Astrocyte (in vitro differentiated cells and primary cell): ENCODE measurements around the gene GJC1. TPM values are rescaled to one million over a fixed set of nuclear protein-coding genes. Genes with fewer than 3 reads are reported as not detected.

Experiments
- DNase-seq: peaks from one replicate; pipeline ENCODE4 v3.0.0-alpha.2; 2010; ENCODE audit warnings: low read depth
- FAIRE-seq: peaks from 2 replicates; lab custom pipeline; 2011; peaks lifted over from hg19 to GRCh38; lab: Jason Lieb, UNC
- H2AFZ ChIP-seq: 2 replicates; pipeline ENCODE4 v1.6.0; 2012; ENCODE audit warnings: low read depth, low read length, inconsistent platforms
- H3K27ac ChIP-seq: 2 replicates; pipeline ENCODE4 v1.5.1; 2011; ENCODE audit warnings: low read depth, low read length, inconsistent platforms
- H3K27me3 ChIP-seq: 2 replicates; pipeline ENCODE4 v1.6.0; 2011; ENCODE audit warnings: low read length, inconsistent platforms; ENCODE audit not compliant: insufficient read depth
- H3K36me3 ChIP-seq: 2 replicates; pipeline ENCODE4 v1.5.1; 2011; ENCODE audit warnings: low read length, inconsistent platforms; ENCODE audit not compliant: insufficient read depth
- H3K4me1 ChIP-seq: 2 replicates; pipeline ENCODE4 v1.5.1; 2011; ENCODE audit warnings: low read length, inconsistent platforms; ENCODE audit not compliant: insufficient read depth
- H3K4me2 ChIP-seq: 2 replicates; pipeline ENCODE4 v1.6.0; 2012; ENCODE audit warnings: low read length, inconsistent platforms
- H3K4me3 ChIP-seq: 2 replicates; pipeline ENCODE4 v1.5.1; 2011; ENCODE audit warnings: low read depth, mild to moderate bottlenecking, low read length, inconsistent platforms; ENCODE audit not compliant: insufficient read depth
- H3K79me2 ChIP-seq: 2 replicates; pipeline ENCODE4 v1.6.0; 2012; ENCODE audit warnings: mild to moderate bottlenecking, low read length, inconsistent platforms; ENCODE audit not compliant: insufficient read depth
- H3K9ac ChIP-seq: 2 replicates; pipeline ENCODE4 v1.6.0; 2012; ENCODE audit warnings: mild to moderate bottlenecking, low read length, inconsistent platforms
- H3K9me3 ChIP-seq: 2 replicates; pipeline ENCODE4 v1.5.1; 2012; ENCODE audit warnings: low read depth, mild to moderate bottlenecking, low read length, inconsistent platforms; ENCODE audit not compliant: insufficient read depth
- H4K20me1 ChIP-seq: 2 replicates; pipeline ENCODE4 v1.6.0; 2012; ENCODE audit warnings: low read length, inconsistent platforms; ENCODE audit not compliant: insufficient read depth
- H3K27ac Mint-ChIP-seq: one replicate; pipeline ENCODE4 v1.8.0; 2021; ENCODE audit warnings: mild to moderate bottlenecking, mixed read lengths; ENCODE audit not compliant: unreplicated experiment
- H3K27me3 Mint-ChIP-seq: one replicate; pipeline ENCODE4 v1.8.0; 2021; ENCODE audit warnings: low read depth, mixed read lengths; ENCODE audit not compliant: unreplicated experiment
- H3K36me3 Mint-ChIP-seq: one replicate; pipeline ENCODE4 v1.8.0; 2021; ENCODE audit warnings: low read depth, mixed read lengths; ENCODE audit not compliant: unreplicated experiment
- H3K4me1 Mint-ChIP-seq: one replicate; pipeline ENCODE4 v1.8.0; 2021; ENCODE audit warnings: low read depth, mixed read lengths; ENCODE audit not compliant: unreplicated experiment
- H3K4me3 Mint-ChIP-seq: one replicate; pipeline ENCODE4 v1.8.0; 2021; ENCODE audit warnings: mild to moderate bottlenecking, moderate library complexity, mixed read lengths; ENCODE audit not compliant: unreplicated experiment
- H3K9me3 Mint-ChIP-seq: one replicate; pipeline ENCODE4 v1.8.0; 2021; ENCODE audit warnings: mild to moderate bottlenecking, mixed read lengths; ENCODE audit not compliant: unreplicated experiment
- EZH2 ChIP-seq: IDR thresholded peaks from 2 replicates; pipeline ENCODE4 v1.6.1; 2012; ENCODE audit warnings: mild to moderate bottlenecking, low read length, inconsistent platforms; ENCODE audit not compliant: insufficient read depth
- total RNA-seq: library from RNA; stranded (reverse); gene quantifications from 2 replicates; pipeline ENCODE4 v1.2.1, GENCODE V29; 2021
- TF ChIP-seq, protein P1 (sequence below): IDR thresholded peaks from 2 replicates; pipeline ENCODE4 v1.5.1; 2011; ENCODE audit warnings: low read depth, mild to moderate bottlenecking, inconsistent platforms, low read length, moderate library complexity; ENCODE audit not compliant: insufficient read depth

The GJC1 gene
- total RNA-seq, 1 donor from 2014 or later, result 38.4 TPM

GRCh38 chr17:44847586-44847985, 17.5 kb upstream of the GJC1 start, which contains the start of gene HIGD1B:
Gene HIGD1B (plus strand): TSS chr17:44847883. CDS start chr17:44848153, 270 bp downstream.
- no peak within 1 kb of the TSS for H3K27ac ChIP-seq
- DNase-seq, result no peak
- Mint-ChIP-seq H3K36me3 (peaks cover 10% of the 10 kb centered on the region), H3K27ac (no peak within 1 kb of the TSS), H3K4me3 (no peak within 1 kb of the TSS), H3K4me1 (peaks cover 10% of the 10 kb centered on the region), H3K27me3 (no peaks in the 10 kb centered on the region), H3K9me3 (no peaks in the 10 kb centered on the region)
- no peaks in the 10 kb centered on the region for H3K9me3 ChIP-seq
- TF ChIP-seq EZH2, result no peak
- TF ChIP-seq, protein P1, sequence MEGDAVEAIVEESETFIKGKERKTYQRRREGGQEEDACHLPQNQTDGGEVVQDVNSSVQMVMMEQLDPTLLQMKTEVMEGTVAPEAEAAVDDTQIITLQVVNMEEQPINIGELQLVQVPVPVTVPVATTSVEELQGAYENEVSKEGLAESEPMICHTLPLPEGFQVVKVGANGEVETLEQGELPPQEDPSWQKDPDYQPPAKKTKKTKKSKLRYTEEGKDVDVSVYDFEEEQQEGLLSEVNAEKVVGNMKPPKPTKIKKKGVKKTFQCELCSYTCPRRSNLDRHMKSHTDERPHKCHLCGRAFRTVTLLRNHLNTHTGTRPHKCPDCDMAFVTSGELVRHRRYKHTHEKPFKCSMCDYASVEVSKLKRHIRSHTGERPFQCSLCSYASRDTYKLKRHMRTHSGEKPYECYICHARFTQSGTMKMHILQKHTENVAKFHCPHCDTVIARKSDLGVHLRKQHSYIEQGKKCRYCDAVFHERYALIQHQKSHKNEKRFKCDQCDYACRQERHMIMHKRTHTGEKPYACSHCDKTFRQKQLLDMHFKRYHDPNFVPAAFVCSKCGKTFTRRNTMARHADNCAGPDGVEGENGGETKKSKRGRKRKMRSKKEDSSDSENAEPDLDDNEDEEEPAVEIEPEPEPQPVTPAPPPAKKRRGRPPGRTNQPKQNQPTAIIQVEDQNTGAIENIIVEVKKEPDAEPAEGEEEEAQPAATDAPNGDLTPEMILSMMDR, result no peak
- H3K27me3 ChIP-seq, result no peaks in the 10 kb centered on the region
- no peak within 1 kb of the TSS for H2AFZ ChIP-seq
- H3K4me1 ChIP-seq, result peaks cover 8% of the 10 kb centered on the region
- no peaks in the 10 kb centered on the region for H4K20me1 ChIP-seq
- no peak within 1 kb of the TSS for H3K9ac ChIP-seq
- peaks cover 14% of the 10 kb centered on the region for H3K36me3 ChIP-seq
- no peaks in the 10 kb centered on the region for H3K79me2 ChIP-seq
- no peak within 1 kb of the TSS for H3K4me2 ChIP-seq
- no peak within 1 kb of the TSS for H3K4me3 ChIP-seq
- FAIRE-seq, result no peak

GRCh38 chr17:44846206-44846605, 16.1 kb upstream of the GJC1 start:
- no peaks in the 10 kb centered on the region for H3K9me3 Mint-ChIP-seq
- Histone ChIP-seq H2AFZ (no peak overlapping the region), H3K79me2 (no peaks in the 10 kb centered on the region), H4K20me1 (no peaks in the 10 kb centered on the region), H3K4me2 (no peak overlapping the region), H3K27ac (no peak overlapping the region), H3K27me3 (no peaks in the 10 kb centered on the region), H3K9me3 (no peaks in the 10 kb centered on the region), H3K9ac (no peak overlapping the region), H3K36me3 (peaks cover 8% of the 10 kb centered on the region), H3K4me1 (peaks cover 8% of the 10 kb centered on the region), H3K4me3 (no peak overlapping the region)
- H3K4me1 Mint-ChIP-seq, result peaks cover 12% of the 10 kb centered on the region
- H3K36me3 Mint-ChIP-seq, result peaks cover 2% of the 10 kb centered on the region
- H3K27me3 Mint-ChIP-seq, result no peaks in the 10 kb centered on the region
- FAIRE-seq (no peak), DNase-seq (no peak)
- no peak overlapping the region for H3K27ac Mint-ChIP-seq
- TF ChIP-seq, protein P1, result no peak
- no peak for TF ChIP-seq EZH2
- H3K4me3 Mint-ChIP-seq, result no peak overlapping the region

- TF ChIP-seq, protein P1, result no peak
- no peak for TF ChIP-seq EZH2
- FAIRE-seq (no peak), DNase-seq (peak; percentile 31)
- H3K27ac Mint-ChIP-seq, result no peak overlapping the region
- no peaks in the 10 kb centered on the region for H3K9me3 Mint-ChIP-seq
- Histone ChIP-seq H3K27ac (no peak overlapping the region), H3K27me3 (no peaks in the 10 kb centered on the region), H3K4me1 (peaks cover 8% of the 10 kb centered on the region), H3K9ac (peak overlapping the region; percentile 41), H3K36me3 (no peaks in the 10 kb centered on the region), H2AFZ (no peak overlapping the region), H3K4me2 (no peak overlapping the region), H3K9me3 (no peaks in the 10 kb centered on the region), H4K20me1 (no peaks in the 10 kb centered on the region), H3K79me2 (no peaks in the 10 kb centered on the region), H3K4me3 (no peak overlapping the region)
- no peaks in the 10 kb centered on the region for H3K27me3 Mint-ChIP-seq
- peak overlapping the region; percentile 40 for H3K4me3 Mint-ChIP-seq
- no peaks in the 10 kb centered on the region for H3K36me3 Mint-ChIP-seq
- peaks cover 12% of the 10 kb centered on the region for H3K4me1 Mint-ChIP-seq
Measured at GRCh38 chr17:44844390-44844830, 14.3 kb upstream of the GJC1 start.
